ENCODE measurements around the gene CHEK2.
"Not testable (repeated sequence)": the region's sequence is repeated elsewhere in the genome, so short reads cannot be mapped to it uniquely, and the experiment has no call there.

CHEK2 gene

GRCh38 chr22:28710576-28711191, 30.9 kb downstream of the CHEK2 start:
- no peak for DNase-seq (ENCODE audit: low read depth)
- TF ChIP-seq POLR2A (IDR thresholded peaks at IDR 0.05; ENCODE audit: extremely low read depth, insufficient read length) (no peak), CTCF (IDR thresholded peaks at IDR 0.05; ENCODE audit: low read depth, low read length) (no peak), MYC (IDR thresholded peaks at IDR 0.05; ENCODE audit: low read depth, low read length) (no peak), MAX (IDR thresholded peaks at IDR 0.05; ENCODE audit: low read depth, low read length) (no peak)
- H3K4me3 ChIP-seq (ENCODE audit: low read depth, low read length) = no peak overlapping the region

- TF ChIP-seq POLR2A (IDR thresholded peaks at IDR 0.05; ENCODE audit: extremely low read depth, insufficient read length) (no peak), MYC (IDR thresholded peaks at IDR 0.05; ENCODE audit: low read depth, low read length) (no peak), MAX (IDR thresholded peaks at IDR 0.05; ENCODE audit: low read depth, low read length) (no peak), CTCF (IDR thresholded peaks at IDR 0.05; ENCODE audit: low read depth, low read length) (no peak)
- no peak overlapping the region for H3K4me3 ChIP-seq (ENCODE audit: low read depth, low read length)
- DNase-seq (ENCODE audit: low read depth) = no peak
These were observed 31.5 kb downstream of the CHEK2 start for GRCh38 chr22:28710107-28710506.

- H3K4me3 ChIP-seq (ENCODE audit: low read depth, low read length) = no peak overlapping the region
- DNase-seq (ENCODE audit: low read depth) = no peak
- TF ChIP-seq MAX (IDR thresholded peaks at IDR 0.05; ENCODE audit: low read depth, low read length) = no peak
- TF ChIP-seq POLR2A (IDR thresholded peaks at IDR 0.05; ENCODE audit: extremely low read depth, insufficient read length) = no peak
- no peak for TF ChIP-seq MYC (IDR thresholded peaks at IDR 0.05; ENCODE audit: low read depth, low read length)
- no peak for TF ChIP-seq CTCF (IDR thresholded peaks at IDR 0.05; ENCODE audit: low read depth, low read length)
These were observed 34.8 kb downstream of the CHEK2 start for GRCh38 chr22:28706845-28707244.

GRCh38 chr22:28703436-28703835, 38.2 kb downstream of the CHEK2 start:
- no peak for DNase-seq (ENCODE audit: low read depth)
- no peak for TF ChIP-seq MYC (IDR thresholded peaks at IDR 0.05; ENCODE audit: low read depth, low read length)
- H3K4me3 ChIP-seq (ENCODE audit: low read depth, low read length) = no peak overlapping the region

GRCh38 chr22:28702891-28703290, 38.7 kb downstream of the CHEK2 start:
- no peak for DNase-seq (ENCODE audit: low read depth)
- no peak overlapping the region for H3K4me3 ChIP-seq (ENCODE audit: low read depth, low read length)
- TF ChIP-seq MYC (IDR thresholded peaks at IDR 0.05; ENCODE audit: low read depth, low read length) = no peak
- TF ChIP-seq CTCF (IDR thresholded peaks at IDR 0.05; ENCODE audit: low read depth, low read length) = no peak
- TF ChIP-seq MAX (IDR thresholded peaks at IDR 0.05; ENCODE audit: low read depth, low read length) = no peak
- no peak for TF ChIP-seq POLR2A (IDR thresholded peaks at IDR 0.05; ENCODE audit: extremely low read depth, insufficient read length)

GRCh38 chr22:28693041-28693760, 48.4 kb downstream of the CHEK2 start:
- DNase-seq (ENCODE audit: low read depth); H3K4me3 ChIP-seq (ENCODE audit: low read depth, low read length): not testable (repeated sequence)

GRCh38 chr22:28689796-28690195, 51.8 kb downstream of the CHEK2 start:
- DNase-seq (ENCODE audit: low read depth); H3K4me3 ChIP-seq (ENCODE audit: low read depth, low read length): not testable (repeated sequence)

- not testable (repeated sequence) for DNase-seq (ENCODE audit: low read depth); H3K4me3 ChIP-seq (ENCODE audit: low read depth, low read length)
These were observed 58.7 kb downstream of the CHEK2 start for GRCh38 chr22:28682966-28683365.

- DNase-seq (ENCODE audit: low read depth) = peak; percentile 25
- H3K4me3 ChIP-seq (ENCODE audit: low read depth, low read length) = not testable (repeated sequence)
These were observed 60.7 kb downstream of the CHEK2 start for GRCh38 chr22:28680813-28681490.

GRCh38 chr22:28679611-28680287, 61.9 kb downstream of the CHEK2 start, which contains the start of gene TTC28:
TTC28 (minus strand) TSS chr22:28679840; CDS start chr22:28679723, 117 bp downstream.
- DNase-seq (ENCODE audit: low read depth) = peak; percentile 55
- H3K4me3 ChIP-seq (ENCODE audit: low read depth, low read length) = peak within 1 kb of the TSS; percentile 25

Measured in NB4 (cell line).